Progenitor cell of endocrine pancreas (in vitro differentiated cells): ENCODE results near the gene KSR1. TPM values are rescaled to one million over a fixed set of nuclear protein-coding genes. Genes with fewer than 3 reads are reported as not detected.

Source experiments
- DNase-seq: peaks from one replicate; pipeline ENCODE4 v3.0.0; 2021; ENCODE audit warnings: low spot score; ENCODE audit not compliant: unreplicated experiment
- H3K27ac Mint-ChIP-seq: 2 replicates; pipeline ENCODE4 v1.8.0; 2021; ENCODE audit warnings: mild to moderate bottlenecking, moderate library complexity, mixed read lengths
- H3K27me3 Mint-ChIP-seq: 2 replicates; pipeline ENCODE4 v1.8.0; 2021; ENCODE audit warnings: mixed read lengths
- H3K36me3 Mint-ChIP-seq: 2 replicates; pipeline ENCODE4 v1.8.0; 2022; ENCODE audit warnings: mixed read lengths; ENCODE audit not compliant: insufficient read depth
- H3K4me1 Mint-ChIP-seq: 2 replicates; pipeline ENCODE4 v1.8.0; 2021; ENCODE audit warnings: low read depth, mixed read lengths
- H3K4me3 Mint-ChIP-seq: 2 replicates; pipeline ENCODE4 v1.8.0; 2021; ENCODE audit warnings: low read depth, mild to moderate bottlenecking, moderate library complexity, mixed read lengths
- H3K9me3 Mint-ChIP-seq: 2 replicates; pipeline ENCODE4 v1.8.0; 2021; ENCODE audit warnings: low read depth, mixed read lengths
- total RNA-seq: library from RNA; stranded (reverse); gene quantifications from 2 replicates; pipeline ENCODE4 v1.2.1, GENCODE V29; 2021
- TF ChIP-seq, protein P1 (sequence below): fragments of 200-600 bp; sonication (generic); IDR thresholded peaks from one replicate; pipeline ENCODE4 v1.5.0; 2021; ENCODE audit warnings: antibody characterized with exemption, mild to moderate bottlenecking; ENCODE audit not compliant: unreplicated experiment

Gene KSR1
- total RNA-seq, 1 donor from 2014 or later: 70.1 TPM

DNA sequence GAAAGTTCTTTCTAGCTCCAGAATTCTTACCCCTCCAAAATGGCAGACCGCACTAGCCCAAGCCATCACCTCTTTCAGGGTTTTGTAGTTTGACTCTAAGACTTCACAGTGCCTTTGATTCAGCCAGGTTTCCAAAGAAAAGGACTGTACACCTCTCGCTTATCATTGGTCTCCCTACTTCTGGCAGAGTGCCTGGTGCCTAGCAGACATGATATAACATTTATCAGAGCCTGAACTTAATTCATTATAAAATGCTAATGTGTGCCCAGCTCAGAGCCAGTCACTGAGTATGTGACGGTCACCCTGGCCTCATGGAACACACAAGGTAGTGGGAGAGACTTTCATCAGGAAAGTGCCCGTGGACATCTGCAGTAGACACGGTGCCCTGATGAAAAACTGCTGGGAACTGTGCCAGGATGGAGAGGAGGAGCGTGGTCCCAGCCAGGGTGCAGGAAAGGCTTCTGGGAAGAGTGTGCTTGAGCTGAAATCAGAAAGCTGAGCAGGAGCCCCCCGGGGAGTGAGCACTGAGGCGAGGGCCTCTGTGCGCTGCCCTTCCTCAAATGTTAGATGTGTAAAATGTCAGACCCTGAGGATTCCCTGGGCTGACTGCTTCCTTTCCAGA, 140.4 kb downstream of the KSR1 start:
- H3K4me1 Mint-ChIP-seq: peaks cover 5% of the 10 kb centered on the region
- DNase-seq: no peak
- TF ChIP-seq, protein P1, sequence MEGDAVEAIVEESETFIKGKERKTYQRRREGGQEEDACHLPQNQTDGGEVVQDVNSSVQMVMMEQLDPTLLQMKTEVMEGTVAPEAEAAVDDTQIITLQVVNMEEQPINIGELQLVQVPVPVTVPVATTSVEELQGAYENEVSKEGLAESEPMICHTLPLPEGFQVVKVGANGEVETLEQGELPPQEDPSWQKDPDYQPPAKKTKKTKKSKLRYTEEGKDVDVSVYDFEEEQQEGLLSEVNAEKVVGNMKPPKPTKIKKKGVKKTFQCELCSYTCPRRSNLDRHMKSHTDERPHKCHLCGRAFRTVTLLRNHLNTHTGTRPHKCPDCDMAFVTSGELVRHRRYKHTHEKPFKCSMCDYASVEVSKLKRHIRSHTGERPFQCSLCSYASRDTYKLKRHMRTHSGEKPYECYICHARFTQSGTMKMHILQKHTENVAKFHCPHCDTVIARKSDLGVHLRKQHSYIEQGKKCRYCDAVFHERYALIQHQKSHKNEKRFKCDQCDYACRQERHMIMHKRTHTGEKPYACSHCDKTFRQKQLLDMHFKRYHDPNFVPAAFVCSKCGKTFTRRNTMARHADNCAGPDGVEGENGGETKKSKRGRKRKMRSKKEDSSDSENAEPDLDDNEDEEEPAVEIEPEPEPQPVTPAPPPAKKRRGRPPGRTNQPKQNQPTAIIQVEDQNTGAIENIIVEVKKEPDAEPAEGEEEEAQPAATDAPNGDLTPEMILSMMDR: no peak
- H3K36me3 Mint-ChIP-seq: peaks cover 7% of the 10 kb centered on the region
- no peaks in the 10 kb centered on the region for H3K27me3 Mint-ChIP-seq
- H3K4me3 Mint-ChIP-seq: no peak overlapping the region
- no peaks in the 10 kb centered on the region for H3K9me3 Mint-ChIP-seq
- no peak overlapping the region for H3K27ac Mint-ChIP-seq

DNA sequence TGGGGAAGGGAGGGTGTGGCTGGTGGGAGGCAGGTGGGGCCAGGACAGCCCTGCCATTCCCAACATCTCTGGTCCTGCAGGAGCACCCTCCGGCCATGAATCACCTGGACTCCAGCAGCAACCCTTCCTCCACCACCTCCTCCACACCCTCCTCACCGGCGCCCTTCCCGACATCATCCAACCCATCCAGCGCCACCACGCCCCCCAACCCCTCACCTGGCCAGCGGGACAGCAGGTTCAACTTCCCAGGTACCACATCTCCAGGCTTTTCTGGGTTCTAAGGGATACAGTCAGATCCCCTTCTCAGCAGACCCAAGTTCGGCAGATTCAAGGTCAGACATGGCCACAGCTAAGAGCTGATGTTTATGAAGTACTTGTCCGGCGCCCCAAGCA, 140.9 kb downstream of the KSR1 start:
- H3K27ac Mint-ChIP-seq: peak overlapping the region; percentile 41
- no peaks in the 10 kb centered on the region for H3K27me3 Mint-ChIP-seq
- H3K4me1 Mint-ChIP-seq: peaks cover 5% of the 10 kb centered on the region
- no peak overlapping the region for H3K4me3 Mint-ChIP-seq
- no peak for DNase-seq
- no peaks in the 10 kb centered on the region for H3K9me3 Mint-ChIP-seq
- TF ChIP-seq, protein P1: no peak
- H3K36me3 Mint-ChIP-seq: peaks cover 7% of the 10 kb centered on the region

DNA sequence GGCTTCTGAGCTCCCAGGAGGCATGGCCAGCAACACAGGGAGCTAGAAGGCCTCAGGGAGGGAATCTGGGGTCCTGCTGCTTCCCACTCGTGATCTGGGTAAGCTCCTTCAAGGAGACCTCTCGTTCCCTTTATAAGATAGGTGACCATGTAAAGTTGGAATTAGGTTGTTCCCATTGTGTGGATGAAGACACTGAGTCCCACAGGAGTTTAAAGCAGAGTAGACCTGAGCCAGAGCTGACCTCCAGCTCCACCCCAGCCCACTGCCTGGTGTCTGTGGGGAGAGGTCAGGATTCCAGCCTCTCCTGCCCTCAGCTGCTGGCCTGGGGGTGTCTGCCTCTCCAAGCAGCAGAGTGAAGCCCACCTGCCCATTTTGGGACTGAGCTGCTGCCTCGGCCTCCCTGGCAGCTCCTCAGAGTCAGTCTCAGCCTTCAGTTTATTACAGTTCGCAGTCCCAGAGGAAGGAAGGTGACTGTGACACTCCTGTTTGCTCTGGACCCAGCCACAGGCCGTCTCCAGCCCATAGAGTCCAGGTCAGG, 141.6 kb downstream of the KSR1 start:
- no peaks in the 10 kb centered on the region for H3K9me3 Mint-ChIP-seq
- peaks cover 7% of the 10 kb centered on the region for H3K36me3 Mint-ChIP-seq
- H3K4me3 Mint-ChIP-seq: no peak overlapping the region
- DNase-seq: no peak
- no peaks in the 10 kb centered on the region for H3K27me3 Mint-ChIP-seq
- H3K27ac Mint-ChIP-seq: no peak overlapping the region
- TF ChIP-seq, protein P1: no peak
- H3K4me1 Mint-ChIP-seq: peaks cover 5% of the 10 kb centered on the region

DNA sequence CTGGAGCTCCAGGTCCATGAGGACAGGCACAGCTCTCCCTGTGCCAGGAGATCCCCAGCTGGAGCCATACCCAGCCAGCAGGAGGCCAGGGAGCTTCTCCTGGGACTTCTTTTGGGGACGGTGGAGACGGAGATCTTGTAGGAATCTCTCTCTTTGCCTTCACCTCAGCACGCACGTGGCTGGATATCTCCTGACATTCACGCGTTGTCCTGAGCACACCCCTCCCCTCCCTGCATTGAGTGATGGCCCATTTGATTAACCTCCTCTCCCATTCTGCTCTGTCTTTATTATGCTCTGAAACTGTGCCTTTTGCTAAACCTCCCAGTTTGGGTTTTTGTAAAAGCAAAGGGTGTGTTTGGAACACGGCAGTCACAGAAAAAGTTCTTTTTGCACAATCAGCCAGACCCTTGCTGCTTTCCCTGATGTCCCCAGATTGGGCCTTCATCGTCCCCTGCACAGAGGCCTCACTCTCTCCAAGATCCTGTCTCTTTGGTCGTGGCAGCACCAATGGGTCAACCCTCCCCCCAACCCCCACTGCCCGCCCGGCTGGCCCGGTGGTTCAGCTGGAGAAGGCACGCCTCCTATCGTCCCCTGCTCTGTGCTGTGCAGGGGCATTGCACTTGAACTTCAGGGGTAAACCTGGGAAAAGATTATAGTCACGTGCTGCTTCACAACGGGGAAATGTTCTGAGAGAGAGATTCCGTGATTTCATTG, 142.2 kb downstream of the KSR1 start:
- Mint-ChIP-seq H3K36me3 (peaks cover 7% of the 10 kb centered on the region), H3K4me3 (no peak overlapping the region), H3K9me3 (no peaks in the 10 kb centered on the region), H3K27me3 (no peaks in the 10 kb centered on the region), H3K4me1 (peaks cover 5% of the 10 kb centered on the region), H3K27ac (no peak overlapping the region)
- TF ChIP-seq, protein P1: no peak
- DNase-seq: no peak

DNA sequence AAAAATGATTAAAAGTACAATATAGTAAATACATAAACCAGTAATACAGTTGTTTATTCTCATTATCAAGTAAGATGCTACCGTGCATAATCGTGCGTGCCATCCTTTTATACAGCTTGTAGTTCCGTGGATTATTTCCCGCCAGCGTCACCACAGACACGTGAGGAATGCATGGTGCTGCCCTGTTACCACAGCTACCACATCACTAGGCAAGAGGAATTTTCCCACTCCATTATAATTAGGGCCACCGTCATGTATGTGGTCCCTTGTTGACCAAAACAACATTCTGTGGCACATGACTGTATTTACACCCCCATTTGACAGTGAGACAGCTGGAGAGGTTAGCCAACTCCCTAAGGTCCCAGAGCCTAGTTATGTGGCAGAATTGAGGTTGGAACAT, 144.2 kb downstream of the KSR1 start:
- H3K36me3 Mint-ChIP-seq: peaks cover 6% of the 10 kb centered on the region
- DNase-seq: no peak
- TF ChIP-seq, protein P1: no peak
- no peaks in the 10 kb centered on the region for H3K27me3 Mint-ChIP-seq
- no peak overlapping the region for H3K27ac Mint-ChIP-seq
- H3K4me3 Mint-ChIP-seq: no peak overlapping the region
- no peaks in the 10 kb centered on the region for H3K9me3 Mint-ChIP-seq
- H3K4me1 Mint-ChIP-seq: peaks cover 1% of the 10 kb centered on the region
